NCI-H1436 (cell line): Measurements from ENCODE around the gene KLHL10.

Source experiments
- DNase-seq: peaks from one replicate; lab custom pipeline; 2025; lab: John Stamatoyannopoulos, UW

The KLHL10 gene

DNA sequence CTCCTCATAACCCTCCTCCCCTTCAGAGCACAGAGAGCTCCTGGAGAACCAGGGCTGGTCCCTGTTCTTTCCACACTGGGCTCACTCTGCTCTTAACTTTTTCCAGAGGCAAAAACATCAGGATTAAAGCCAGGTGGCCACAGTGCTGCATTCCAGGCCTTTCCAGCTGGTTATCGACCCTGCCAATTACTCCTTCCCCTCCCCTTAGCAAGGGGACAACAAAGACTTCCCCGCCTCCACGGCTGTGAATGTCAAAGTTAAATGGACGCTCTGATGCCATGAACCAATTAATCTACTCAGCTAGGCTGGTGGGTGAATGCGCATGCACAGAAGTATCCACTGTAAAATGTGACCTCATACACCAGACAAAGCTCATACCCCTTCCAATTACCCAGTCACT, 58.0 kb downstream of the KLHL10 start:
- no peak for DNase-seq

DNA sequence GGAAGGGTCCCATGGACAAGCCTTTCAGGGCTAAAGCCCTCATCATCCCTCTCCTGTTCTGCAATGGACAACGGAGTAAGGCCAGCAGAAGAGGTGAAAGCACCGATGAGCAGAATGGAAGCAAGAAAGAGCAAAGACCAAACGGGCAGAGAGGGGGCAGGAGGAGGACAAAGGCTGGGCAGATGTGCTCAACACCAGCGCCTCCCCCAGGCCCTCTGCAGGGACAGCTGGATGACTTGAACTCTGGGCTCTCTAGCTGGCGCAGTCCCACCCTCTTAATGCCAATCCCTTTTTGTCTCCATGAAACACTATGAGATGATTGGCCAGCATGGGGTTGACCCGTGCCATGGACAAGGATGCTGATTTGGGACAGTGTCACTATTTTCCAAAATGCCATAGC, 59.1 kb downstream of the KLHL10 start:
- no peak for DNase-seq
